Tibial artery (tissue), 4 donors: ENCODE measurements around the gene SMCO3.

Experiments
- DNase-seq, 2 donors: peaks; one replicate each; pipeline ENCODE4 v3.0.0-alpha.2; 2019
- H3K27ac ChIP-seq, 2 donors: fragments of 200-600 bp; sonication (generic) in 1 of 2; 1 replicate in 1 of 2; 2 replicates in 1 of 2; pipeline ENCODE4 v1.5.1; 2018 to 2019; ENCODE audit warnings: mild to moderate bottlenecking in 1 of 2
- H3K27me3 ChIP-seq, 2 donors: fragments of 200-600 bp; sonication (generic) in 1 of 2; one replicate each; pipeline versions ENCODE4 v1.5.1 to v1.6.0; 2016 to 2019
- H3K36me3 ChIP-seq, 3 donors: fragments of 200-600 bp; sonication (generic) in 2 of 3; one replicate each; pipeline ENCODE4 v1.5.1; 2016 to 2019; ENCODE audit warnings: mild to moderate bottlenecking in 2 of 3
- H3K4me1 ChIP-seq, 4 donors: fragments of 200-600 bp; sonication (generic) in 2 of 4; 1 replicate in 3 of 4; 2 replicates in 1 of 4; pipeline ENCODE4 v1.5.1; 2016 to 2019
- H3K4me3 ChIP-seq, 2 donors: fragments of 200-600 bp; sonication (generic) in 1 of 2; 1 replicate in 1 of 2; 2 replicates in 1 of 2; pipeline ENCODE4 v1.5.1; 2018 to 2019; ENCODE audit warnings: mild to moderate bottlenecking in 2 of 2
- H3K9me3 ChIP-seq, 3 donors: fragments of 200-600 bp; sonication (generic) in 1 of 3; one replicate each; pipeline ENCODE4 v1.5.1; 2016 to 2019
- intact Hi-C: fragments of 100-400 bp; cut with DNase I; formaldehyde crosslinking; loops from one replicate; pipeline ENCODE4 v1.15.0; 2023; ENCODE audit warnings: low total_unique reads
- TF ChIP-seq, protein P1 (sequence below), 2 experiments: fragments of 200-600 bp in 1 of 2; fragments of 450-650 bp in 1 of 2; IDR thresholded peaks; one replicate each; pipeline ENCODE4 v1.5.1; 2017 to 2019; ENCODE audit warnings: antibody characterized with exemption in 2 of 2, mild to moderate bottlenecking in 1 of 2, moderate library complexity in 1 of 2

Gene SMCO3

DNA sequence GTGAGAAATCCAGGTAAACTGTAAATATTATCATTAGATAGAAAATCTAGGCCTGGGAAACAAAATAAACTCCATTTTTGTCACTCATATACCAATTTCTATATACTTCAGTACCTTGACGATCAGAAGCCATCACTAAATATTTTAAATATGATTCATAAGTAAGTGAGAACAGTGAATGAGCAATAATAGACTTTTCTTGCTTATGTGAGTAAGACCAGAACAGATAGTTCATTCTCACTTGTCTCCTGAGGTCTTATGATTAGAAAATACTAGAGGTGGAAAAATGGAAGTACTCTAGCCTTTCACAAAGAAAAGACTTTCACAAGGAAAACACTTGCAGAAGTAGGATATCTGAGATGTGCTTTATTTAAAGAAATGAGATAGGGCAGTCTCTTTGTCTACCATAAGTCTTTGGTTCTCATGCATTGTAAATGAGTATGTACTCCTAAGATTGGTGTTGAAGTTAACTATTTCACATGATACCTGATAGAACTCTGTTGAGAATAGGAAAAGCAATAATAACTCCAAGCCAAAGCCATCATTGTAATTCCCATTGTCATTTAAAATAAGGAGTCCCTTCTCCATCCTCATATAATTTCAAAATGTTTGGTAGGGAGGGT, 10.1 kb upstream of the SMCO3 start:
- Histone ChIP-seq H3K4me3 (no peak overlapping the region), H3K27ac (no peak overlapping the region), H3K4me1 (peaks cover 0 to 18% (median 7%) of the 10 kb centered on the region in 4 donors), H3K27me3 (no peaks in the 10 kb centered on the region), H3K36me3 (no peaks in the 10 kb centered on the region), H3K9me3 (no peaks in the 10 kb centered on the region)
- intact Hi-C loops = no loop called here
- TF ChIP-seq, protein P1, sequence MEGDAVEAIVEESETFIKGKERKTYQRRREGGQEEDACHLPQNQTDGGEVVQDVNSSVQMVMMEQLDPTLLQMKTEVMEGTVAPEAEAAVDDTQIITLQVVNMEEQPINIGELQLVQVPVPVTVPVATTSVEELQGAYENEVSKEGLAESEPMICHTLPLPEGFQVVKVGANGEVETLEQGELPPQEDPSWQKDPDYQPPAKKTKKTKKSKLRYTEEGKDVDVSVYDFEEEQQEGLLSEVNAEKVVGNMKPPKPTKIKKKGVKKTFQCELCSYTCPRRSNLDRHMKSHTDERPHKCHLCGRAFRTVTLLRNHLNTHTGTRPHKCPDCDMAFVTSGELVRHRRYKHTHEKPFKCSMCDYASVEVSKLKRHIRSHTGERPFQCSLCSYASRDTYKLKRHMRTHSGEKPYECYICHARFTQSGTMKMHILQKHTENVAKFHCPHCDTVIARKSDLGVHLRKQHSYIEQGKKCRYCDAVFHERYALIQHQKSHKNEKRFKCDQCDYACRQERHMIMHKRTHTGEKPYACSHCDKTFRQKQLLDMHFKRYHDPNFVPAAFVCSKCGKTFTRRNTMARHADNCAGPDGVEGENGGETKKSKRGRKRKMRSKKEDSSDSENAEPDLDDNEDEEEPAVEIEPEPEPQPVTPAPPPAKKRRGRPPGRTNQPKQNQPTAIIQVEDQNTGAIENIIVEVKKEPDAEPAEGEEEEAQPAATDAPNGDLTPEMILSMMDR (IDR thresholded peaks at IDR 0.05) = no peak
- no peak for DNase-seq

DNA sequence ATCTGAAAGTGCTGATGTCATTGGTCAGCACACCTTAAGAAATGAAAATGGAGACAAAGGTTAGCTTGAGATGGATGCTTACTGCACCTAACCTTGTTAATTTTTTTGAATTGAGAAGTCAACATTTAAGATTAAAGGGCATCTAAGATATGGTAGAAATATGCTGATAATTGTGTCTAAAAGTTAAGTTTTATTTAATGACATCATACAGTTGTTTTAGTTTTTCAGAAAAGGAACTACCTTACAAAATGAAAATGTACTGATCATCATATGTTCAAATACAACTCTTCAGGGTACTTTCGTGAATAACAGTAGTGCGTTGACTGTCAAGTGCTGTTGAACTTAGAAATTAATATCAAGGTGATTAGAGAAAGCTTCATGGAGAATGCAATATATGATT, 2.5 kb downstream of the SMCO3 start:
- H3K27ac ChIP-seq = no peak overlapping the region
- intact Hi-C loops = no loop called here
- H3K4me3 ChIP-seq = no peak overlapping the region
- H3K27me3 ChIP-seq = no peaks in the 10 kb centered on the region
- no peaks in the 10 kb centered on the region for H3K36me3 ChIP-seq
- TF ChIP-seq, protein P1 (IDR thresholded peaks at IDR 0.05) = no peak
- DNase-seq = no peak
- no peaks in the 10 kb centered on the region for H3K4me1 ChIP-seq
- no peaks in the 10 kb centered on the region for H3K9me3 ChIP-seq

DNA sequence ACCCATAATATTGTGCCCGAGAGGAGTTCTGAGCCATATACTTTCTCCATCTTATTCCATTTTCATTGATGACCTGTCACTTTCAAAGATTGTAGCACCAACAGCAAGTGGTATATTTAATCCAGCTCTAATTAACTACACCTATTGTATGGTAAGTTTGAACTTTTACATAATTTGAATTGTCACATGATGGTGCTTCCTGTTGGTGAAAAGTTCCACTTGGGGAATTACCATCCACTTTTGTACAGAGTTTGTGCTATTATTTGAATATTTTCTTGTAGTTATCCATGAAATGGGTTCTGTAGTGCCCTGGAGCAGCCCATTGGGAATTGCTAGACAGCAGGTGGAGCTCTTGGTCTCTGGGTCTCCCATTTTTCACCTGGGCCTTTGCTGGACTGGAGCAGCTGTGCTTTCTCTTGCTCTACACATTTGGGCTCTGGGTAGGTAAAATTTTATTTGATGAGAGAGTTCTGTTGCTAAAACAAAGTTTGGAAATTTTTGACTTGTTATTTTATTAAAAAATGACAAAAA, 3.0 kb downstream of the SMCO3 start:
- H3K27ac ChIP-seq = no peak overlapping the region
- no peaks in the 10 kb centered on the region for H3K36me3 ChIP-seq
- DNase-seq = no peak
- H3K9me3 ChIP-seq = no peaks in the 10 kb centered on the region
- no peak overlapping the region for H3K4me3 ChIP-seq
- no peaks in the 10 kb centered on the region for H3K4me1 ChIP-seq
- no peaks in the 10 kb centered on the region for H3K27me3 ChIP-seq
- intact Hi-C loops = no loop called here
- TF ChIP-seq, protein P1 (IDR thresholded peaks at IDR 0.05) = peak; percentile 22 to 26

DNA sequence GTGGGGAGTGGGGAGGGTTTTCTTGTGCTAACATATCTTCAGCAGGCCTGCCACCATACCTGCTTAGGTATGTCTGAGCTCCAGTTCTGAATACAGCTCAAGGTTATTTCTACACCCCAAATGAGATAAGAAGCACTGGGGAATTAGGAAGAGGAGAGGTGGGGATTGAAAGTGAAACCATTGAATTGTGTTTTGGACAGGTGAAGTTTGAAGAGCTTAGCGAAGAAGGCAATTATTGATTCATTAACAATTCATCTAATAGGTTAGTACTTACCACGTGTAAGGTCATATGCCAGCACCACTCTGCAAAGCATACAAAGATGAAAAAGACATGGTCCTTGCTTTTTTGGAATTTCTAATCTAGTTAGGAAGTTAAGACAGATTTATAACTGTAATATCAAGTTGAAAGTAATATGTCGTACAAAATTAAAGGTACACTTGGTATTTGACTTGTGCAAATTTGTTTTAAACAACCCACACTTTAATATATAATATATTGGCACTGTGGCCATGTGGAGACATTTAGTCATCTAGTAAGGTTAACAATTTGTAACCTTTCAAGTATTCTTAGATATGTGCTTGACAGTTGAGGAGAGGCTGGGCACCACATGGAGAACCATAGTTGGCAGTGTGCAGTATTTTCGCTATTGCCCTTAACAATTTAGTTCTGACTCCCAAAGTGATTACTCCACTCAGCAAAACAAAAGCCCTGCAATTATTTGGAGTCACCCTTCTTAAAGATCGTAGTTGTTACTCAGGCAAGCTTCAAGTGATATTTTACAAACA, 3.6 kb downstream of the SMCO3 start:
- intact Hi-C loops = no loop called here
- no peak for DNase-seq
- TF ChIP-seq, protein P1 (IDR thresholded peaks at IDR 0.05) = no peak
- Histone ChIP-seq H3K4me3 (no peak overlapping the region), H3K27ac (no peak overlapping the region), H3K27me3 (no peaks in the 10 kb centered on the region), H3K36me3 (no peaks in the 10 kb centered on the region), H3K4me1 (no peaks in the 10 kb centered on the region), H3K9me3 (no peaks in the 10 kb centered on the region)

DNA sequence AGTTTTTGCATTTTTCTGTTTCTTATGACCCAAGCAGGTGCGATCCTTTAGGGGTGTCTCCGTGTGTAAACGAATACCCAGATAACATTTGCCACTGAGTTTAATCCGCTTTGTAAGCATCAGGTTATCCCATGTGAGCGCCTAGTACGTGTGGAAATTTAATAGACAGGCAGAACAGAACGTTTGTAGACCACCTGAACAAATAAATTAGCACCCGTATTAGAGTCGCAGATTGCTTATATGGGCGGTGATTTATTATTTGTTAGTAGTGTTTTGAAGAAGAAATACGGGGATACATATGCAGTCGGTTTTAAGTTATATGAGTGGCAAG, 10.2 kb downstream of the SMCO3 start:
- Histone ChIP-seq H3K4me3 (peak overlapping the region; percentile 83 to 94), H3K27me3 (no peaks in the 10 kb centered on the region), H3K36me3 (peaks cover 6 to 9% (median 6%) of the 10 kb centered on the region in 3 donors), H3K9me3 (no peaks in the 10 kb centered on the region), H3K27ac (peak overlapping the region; percentile 86 to 95), H3K4me1 (peaks cover 0 to 19% (median 6%) of the 10 kb centered on the region in 4 donors)
- DNase-seq = no peak
- TF ChIP-seq, protein P1 (IDR thresholded peaks at IDR 0.05) = no peak
- intact Hi-C loops = no loop called here
